Hepatocyte (in vitro differentiated cells): ENCODE results near the gene DLG2. TPM values are rescaled to one million over a fixed set of nuclear protein-coding genes. Genes with fewer than 3 reads are reported as not detected.

Experiments used
- DNase-seq: peaks from one replicate; pipeline ENCODE4 v3.0.0-alpha.2; 2016; ENCODE audit warnings: low spot score
- H2AFZ ChIP-seq: fragments of 200-600 bp; sonication (generic); 2 replicates; pipeline ENCODE4 v1.6.0; 2016; ENCODE audit warnings: antibody characterized with exemption, mild to moderate bottlenecking
- H3K27ac ChIP-seq: fragments of 200-600 bp; sonication (generic); 2 replicates; pipeline ENCODE4 v1.5.1; 2016; ENCODE audit warnings: mild to moderate bottlenecking
- H3K27me3 ChIP-seq: fragments of 200-600 bp; sonication (generic); 2 replicates; pipeline ENCODE4 v1.6.1; 2016
- H3K36me3 ChIP-seq: fragments of 200-600 bp; sonication (generic); replicated peaks from 2 replicates; pipeline ENCODE4 v1.5.1; 2016; ENCODE audit warnings: low read depth; ENCODE audit not compliant: insufficient read depth
- H3K4me1 ChIP-seq: fragments of 200-600 bp; sonication (generic); 2 replicates; pipeline ENCODE4 v1.5.1; 2016; ENCODE audit warnings: mild to moderate bottlenecking, moderate library complexity; ENCODE audit not compliant: insufficient read depth
- H3K4me2 ChIP-seq: fragments of 200-600 bp; sonication (generic); 2 replicates; pipeline ENCODE4 v1.6.0; 2016
- H3K4me3 ChIP-seq: fragments of 200-600 bp; sonication (generic); 2 replicates; pipeline ENCODE4 v1.5.1; 2016; ENCODE audit warnings: mild to moderate bottlenecking
- H3K79me2 ChIP-seq: fragments of 200-600 bp; sonication (generic); 2 replicates; pipeline ENCODE4 v1.6.0; 2017; ENCODE audit warnings: mild to moderate bottlenecking
- H3K9me2 ChIP-seq: fragments of 200-600 bp; sonication (generic); replicated peaks from 2 replicates; pipeline ENCODE4 v1.6.0; 2017; ENCODE audit warnings: mild to moderate bottlenecking; ENCODE audit not compliant: insufficient read depth
- H3K9me3 ChIP-seq: fragments of 200-600 bp; sonication (generic); 2 replicates; pipeline ENCODE4 v1.5.1; 2016; ENCODE audit warnings: low read depth, mild to moderate bottlenecking
- H4K20me1 ChIP-seq: fragments of 200-600 bp; sonication (generic); 2 replicates; pipeline ENCODE4 v1.6.0; 2016; ENCODE audit warnings: mild to moderate bottlenecking; ENCODE audit not compliant: insufficient read depth, poor library complexity, severe bottlenecking
- CTCF ChIP-seq: fragments of 200-600 bp; sonication (generic); IDR thresholded peaks from 2 replicates; pipeline ENCODE4 v1.5.1; 2016; ENCODE audit warnings: antibody characterized with exemption, mild to moderate bottlenecking; ENCODE audit not compliant: poor library complexity
- EZH2 ChIP-seq: fragments of 200-600 bp; sonication (generic); IDR thresholded peaks from 2 replicates; pipeline ENCODE4 v1.6.1; 2016; ENCODE audit warnings: antibody characterized with exemption, mild to moderate bottlenecking, borderline replicate concordance
- EZH2phosphoT487 ChIP-seq: fragments of 200-600 bp; sonication (generic); IDR thresholded peaks from one replicate; pipeline ENCODE4 v1.6.1; 2018; ENCODE audit warnings: antibody characterized with exemption, mild to moderate bottlenecking, low read depth, moderate library complexity; ENCODE audit not compliant: unreplicated experiment, severe bottlenecking
- whole genome bisulfite sequencing: methylation state at CpG from one replicate; pipeline ENCODE4 v1.1.6; 2016; ENCODE audit warnings: low lambda C conversion rate; ENCODE audit errors: missing lambda C conversion rate; 5-methylcytosine and 5-hydroxymethylcytosine counted together
- polyA plus RNA-seq: library from polyadenylated mRNA; unstranded; fragments of >200 nt; fragmentation: Nextera tagmentation; extraction: Ambion mirVana; gene quantifications from 2 replicates; pipeline ENCODE4 v1.2.1, GENCODE V29; 2016
- total RNA-seq: library from RNA; depleted of rRNA; stranded (reverse); fragments of >200 nt; gene quantifications from 2 replicates; pipeline ENCODE4 v1.2.3, GENCODE V29; 2014

DLG2 gene
- total and polyA plus RNA-seq, 2 experiments from 2014 or later = 2.6 to 6.8 TPM

GRCh38 chr11:85596886-85597285, 30.3 kb downstream of the DLG2 start:
- H2AFZ ChIP-seq = no peak overlapping the region
- H3K9me3 ChIP-seq = no peaks in the 10 kb centered on the region
- no peaks in the 10 kb centered on the region for H3K4me1 ChIP-seq
- H3K9me2 ChIP-seq = no peaks in the 10 kb centered on the region
- DNase-seq = no peak
- no peak overlapping the region for H3K4me2 ChIP-seq
- no peak overlapping the region for H3K4me3 ChIP-seq
- H4K20me1 ChIP-seq = no peaks in the 10 kb centered on the region
- TF ChIP-seq EZH2 = no peak
- no peak overlapping the region for H3K27ac ChIP-seq
- H3K36me3 ChIP-seq = no peaks in the 10 kb centered on the region
- 80% methylated on average over 2 of the region's 2 CpGs for WGBS
- no peaks in the 10 kb centered on the region for H3K79me2 ChIP-seq
- no peaks in the 10 kb centered on the region for H3K27me3 ChIP-seq

GRCh38 chr11:85595285-85595884, 31.8 kb downstream of the DLG2 start:
- Histone ChIP-seq H3K79me2 (no peaks in the 10 kb centered on the region), H3K9me3 (no peaks in the 10 kb centered on the region), H3K4me1 (no peaks in the 10 kb centered on the region), H4K20me1 (no peaks in the 10 kb centered on the region), H3K27me3 (no peaks in the 10 kb centered on the region), H3K4me3 (no peak overlapping the region), H2AFZ (no peak overlapping the region), H3K4me2 (no peak overlapping the region), H3K27ac (no peak overlapping the region), H3K9me2 (no peaks in the 10 kb centered on the region), H3K36me3 (no peaks in the 10 kb centered on the region)
- DNase-seq = peak; percentile 54
- TF ChIP-seq CTCF (peak; percentile 87), EZH2 (no peak)

- peak; percentile 41 for DNase-seq
- Histone ChIP-seq H3K79me2 (no peaks in the 10 kb centered on the region), H3K36me3 (no peaks in the 10 kb centered on the region), H3K9me2 (no peaks in the 10 kb centered on the region), H4K20me1 (no peaks in the 10 kb centered on the region), H3K9me3 (peaks cover 4% of the 10 kb centered on the region), H3K27me3 (no peaks in the 10 kb centered on the region), H3K27ac (no peak overlapping the region), H3K4me1 (no peaks in the 10 kb centered on the region), H3K4me3 (no peak overlapping the region), H2AFZ (no peak overlapping the region), H3K4me2 (no peak overlapping the region)
- TF ChIP-seq EZH2phosphoT487 = no peak
- TF ChIP-seq CTCF = peak; percentile 57
- WGBS = 80% methylated on average over 4 of the region's 4 CpGs
Observed at GRCh38 chr11:85590848-85591483, 36.2 kb downstream of the DLG2 start.

GRCh38 chr11:85589373-85589772, 37.8 kb downstream of the DLG2 start:
- H3K9me2 ChIP-seq = no peaks in the 10 kb centered on the region
- DNase-seq = no peak
- H3K27ac ChIP-seq = no peak overlapping the region
- peaks cover 4% of the 10 kb centered on the region for H3K9me3 ChIP-seq
- no peaks in the 10 kb centered on the region for H3K79me2 ChIP-seq
- no peaks in the 10 kb centered on the region for H3K27me3 ChIP-seq
- 92% methylated on average over 2 of the region's 3 CpGs for WGBS
- H3K4me3 ChIP-seq = no peak overlapping the region
- H3K4me2 ChIP-seq = no peak overlapping the region
- H2AFZ ChIP-seq = no peak overlapping the region
- no peaks in the 10 kb centered on the region for H4K20me1 ChIP-seq
- TF ChIP-seq CTCF (no peak), EZH2 (no peak), EZH2phosphoT487 (no peak)
- H3K4me1 ChIP-seq = no peaks in the 10 kb centered on the region
- no peaks in the 10 kb centered on the region for H3K36me3 ChIP-seq
